GM18909 (cell line): Measurements from ENCODE around the gene ARHGEF28.

Experiments used
- ATAC-seq: cut with Tn5 transposase; IDR thresholded peaks from one replicate; pipeline ENCODE4 v1.9.1; 2021; ENCODE audit warnings: mild to moderate bottlenecking; ENCODE audit not compliant: unreplicated experiment, poor library complexity

The ARHGEF28 gene

DNA sequence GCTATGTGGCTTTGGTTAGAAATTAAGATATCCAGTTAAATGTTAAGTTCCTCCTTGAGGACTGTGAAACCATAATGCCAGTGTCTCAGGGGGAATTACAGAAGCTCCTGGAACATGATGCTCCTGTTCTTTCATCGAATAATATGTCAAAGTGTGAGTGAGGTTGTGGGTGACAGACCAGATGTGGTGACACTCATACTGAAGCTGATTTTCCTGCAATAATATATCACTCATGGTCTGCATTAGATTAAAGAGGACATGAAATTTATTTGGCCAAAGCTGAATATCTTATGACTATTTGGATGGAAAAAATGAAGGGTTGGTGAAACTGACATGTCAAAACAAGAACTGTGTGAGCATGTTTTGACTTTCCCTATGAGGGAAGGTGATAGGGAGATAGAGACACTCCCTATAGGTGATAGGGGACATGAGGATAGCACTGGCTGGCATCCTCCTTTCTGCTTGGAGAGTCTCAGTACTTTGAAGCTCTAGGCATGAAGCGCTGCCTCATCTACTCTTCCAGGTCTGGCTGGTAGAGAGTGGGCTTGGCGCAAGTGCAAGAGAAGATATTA is 173.5 kb downstream of the ARHGEF28 start:
- no peak for ATAC-seq

DNA sequence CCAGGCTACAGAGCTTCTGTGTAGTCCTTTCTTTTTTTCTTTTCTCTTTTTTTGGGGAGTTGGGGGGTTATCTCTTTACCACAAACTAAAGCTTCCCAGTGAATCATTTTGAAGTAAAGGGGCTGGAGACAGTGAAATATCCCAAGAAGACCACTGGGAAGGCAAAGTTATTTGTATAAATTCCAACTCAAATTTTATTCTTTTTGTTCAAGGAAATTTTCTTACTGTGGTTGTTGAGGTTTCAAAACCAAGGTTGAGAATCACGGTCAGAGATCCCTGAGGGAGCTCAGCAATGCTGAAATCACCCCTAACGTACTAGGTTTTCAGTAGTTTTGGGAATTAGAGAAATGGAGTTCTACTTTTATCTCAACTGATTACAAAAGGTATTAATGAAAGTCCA is 175.7 kb downstream of the ARHGEF28 start:
- ATAC-seq = no peak

DNA sequence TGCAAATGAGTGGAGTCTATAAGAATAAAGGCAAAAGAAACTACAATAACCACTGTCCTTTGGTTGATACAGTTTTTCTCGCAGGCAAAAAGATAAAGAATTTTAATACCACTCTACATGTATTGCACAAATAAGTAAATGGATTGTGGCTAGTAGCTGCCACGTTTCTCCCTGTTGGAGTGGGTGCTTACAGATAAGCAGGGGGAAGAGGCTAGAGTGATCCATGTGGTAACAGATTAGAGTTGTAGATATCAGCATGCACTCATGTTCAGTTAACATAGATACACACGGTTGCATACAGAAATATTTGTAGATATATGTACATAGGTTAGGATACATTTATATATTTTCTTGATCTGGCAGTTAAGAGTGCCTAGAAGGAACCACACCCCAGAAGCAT is 179.5 kb downstream of the ARHGEF28 start:
- no peak for ATAC-seq

DNA sequence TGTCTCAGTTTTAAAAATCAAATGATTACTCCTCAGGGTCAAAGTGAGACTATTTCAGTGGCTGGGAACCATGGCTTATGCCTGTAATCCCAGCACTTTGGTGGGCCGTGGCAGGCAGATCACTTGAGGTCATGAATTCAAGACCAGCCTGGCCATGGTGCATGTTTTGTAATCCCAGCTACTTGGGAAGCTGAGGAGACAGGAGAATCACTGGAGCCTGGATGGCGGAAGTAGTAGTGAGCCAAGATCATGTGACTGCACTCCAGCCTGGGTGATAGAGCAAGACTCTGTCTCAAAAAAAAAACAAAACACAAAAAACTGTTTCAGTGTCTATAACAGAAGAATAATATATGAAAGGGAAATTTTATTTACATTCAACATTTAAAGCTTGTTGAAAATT is 182.9 kb downstream of the ARHGEF28 start:
- no peak for ATAC-seq

DNA sequence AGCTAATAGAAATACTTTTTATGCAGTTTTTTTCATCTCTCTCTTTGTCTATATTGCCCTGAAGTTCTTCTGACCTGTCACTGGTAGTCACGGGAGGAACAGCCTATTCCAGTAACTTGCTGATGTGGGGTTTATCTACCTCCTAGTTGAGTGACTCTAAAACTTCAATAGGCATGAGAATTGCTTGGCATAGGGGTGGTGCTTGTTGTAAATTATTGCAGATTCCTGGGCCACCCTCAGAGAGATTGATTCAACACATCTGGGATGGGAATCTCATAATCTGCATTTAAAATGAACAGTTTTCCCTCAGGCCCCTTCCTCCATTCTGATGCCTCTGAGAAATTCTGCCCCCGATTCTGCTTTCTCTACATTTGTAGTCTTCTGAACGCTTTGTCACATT is 184.4 kb downstream of the ARHGEF28 start:
- no peak for ATAC-seq

DNA sequence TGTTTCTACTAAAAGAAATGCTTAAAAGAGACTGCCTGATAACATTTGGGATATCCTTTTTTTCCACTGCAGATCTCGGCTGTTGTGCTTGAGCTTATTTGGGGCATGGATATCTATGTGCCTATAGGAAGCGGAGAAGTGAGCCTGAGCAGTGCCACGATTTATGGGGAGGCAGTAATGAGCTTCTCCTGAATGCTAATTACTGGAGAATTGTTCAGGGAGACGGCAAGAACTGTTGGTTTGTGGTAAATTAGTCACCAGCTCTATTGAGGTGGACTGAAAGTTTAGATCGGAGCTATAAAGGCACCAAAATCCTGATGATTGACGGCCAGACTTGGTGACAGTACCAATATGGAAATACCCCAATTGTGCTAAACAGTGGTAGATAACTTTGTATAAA is 186.5 kb downstream of the ARHGEF28 start:
- ATAC-seq = no peak

DNA sequence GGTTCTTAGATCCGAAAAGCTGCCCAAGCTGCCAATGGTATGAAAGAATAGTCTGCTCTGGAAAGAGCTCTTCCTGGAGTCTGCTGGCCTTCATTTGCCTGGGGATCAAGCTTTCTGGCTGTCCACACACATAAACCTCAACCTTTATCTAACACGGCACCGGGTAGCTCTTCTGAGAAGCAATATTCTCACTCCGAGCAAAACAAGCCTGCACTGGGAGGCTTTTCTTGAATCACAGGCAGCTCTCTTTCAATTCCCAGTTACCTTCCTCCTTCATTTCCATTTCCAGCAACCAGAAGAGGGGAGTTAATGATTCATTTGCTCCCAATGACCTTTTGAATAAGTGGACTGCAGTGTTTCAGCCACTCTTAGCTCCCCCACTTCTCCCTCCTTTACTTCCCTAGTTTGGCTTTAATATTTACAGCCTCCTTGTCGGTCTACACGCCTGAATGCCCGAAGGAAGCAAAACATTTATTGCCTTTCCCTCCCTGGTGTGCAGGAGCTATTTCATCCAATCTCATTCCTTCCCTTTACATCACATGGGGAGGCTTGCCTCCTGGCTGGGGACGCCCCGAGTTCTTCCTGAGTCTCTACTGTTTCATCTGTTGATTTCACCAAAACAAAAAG is 187.1 kb downstream of the ARHGEF28 start:
- no peak for ATAC-seq

DNA sequence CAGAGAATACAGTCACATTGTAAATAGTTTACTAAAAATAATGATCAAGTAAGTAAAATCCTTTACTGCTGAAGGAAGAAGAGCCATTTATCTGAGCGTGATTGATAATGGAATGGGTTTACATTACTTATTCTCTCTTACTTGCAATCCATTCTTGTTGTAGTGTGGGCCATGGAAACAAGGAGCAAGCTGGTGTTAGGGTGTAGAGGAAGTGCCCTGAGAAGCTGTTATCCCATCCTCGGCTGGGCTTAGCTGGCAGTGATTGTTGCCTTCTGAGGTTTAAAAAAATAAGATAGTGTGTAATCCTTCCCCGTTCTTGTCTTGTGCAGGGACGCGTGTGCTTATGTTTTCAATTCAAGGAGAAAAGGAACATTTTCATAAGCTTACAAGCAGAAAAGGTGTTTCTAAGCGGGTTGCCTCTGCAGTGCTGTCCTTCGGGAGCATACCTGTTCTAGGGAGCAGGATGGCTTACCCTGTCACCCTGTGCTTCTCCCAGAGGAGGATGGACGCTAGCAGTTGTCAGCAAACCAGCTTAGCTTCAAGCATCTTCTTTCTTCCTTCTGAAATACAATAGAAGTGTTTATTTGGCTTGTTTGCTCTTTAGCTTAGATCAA is 188.3 kb downstream of the ARHGEF28 start:
- ATAC-seq = no peak

DNA sequence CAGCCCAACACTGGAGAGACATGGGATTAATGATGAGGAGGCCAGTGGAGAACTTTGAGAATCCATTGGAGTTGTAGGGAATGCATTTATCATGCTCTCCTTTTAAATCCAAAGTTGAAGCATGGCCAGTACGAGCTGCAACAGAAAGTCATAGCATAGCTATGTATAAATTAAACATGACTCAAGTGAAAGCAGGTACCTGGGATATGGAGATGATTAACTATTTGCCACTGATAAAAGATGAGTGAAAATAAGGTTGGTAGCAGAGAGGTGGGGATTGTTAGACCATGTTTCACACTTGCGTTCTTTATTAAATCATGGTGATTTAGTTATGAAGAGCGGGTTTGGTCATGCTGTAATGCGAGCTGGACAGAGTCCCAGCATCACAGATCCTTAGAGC is 189.6 kb downstream of the ARHGEF28 start:
- no peak for ATAC-seq

DNA sequence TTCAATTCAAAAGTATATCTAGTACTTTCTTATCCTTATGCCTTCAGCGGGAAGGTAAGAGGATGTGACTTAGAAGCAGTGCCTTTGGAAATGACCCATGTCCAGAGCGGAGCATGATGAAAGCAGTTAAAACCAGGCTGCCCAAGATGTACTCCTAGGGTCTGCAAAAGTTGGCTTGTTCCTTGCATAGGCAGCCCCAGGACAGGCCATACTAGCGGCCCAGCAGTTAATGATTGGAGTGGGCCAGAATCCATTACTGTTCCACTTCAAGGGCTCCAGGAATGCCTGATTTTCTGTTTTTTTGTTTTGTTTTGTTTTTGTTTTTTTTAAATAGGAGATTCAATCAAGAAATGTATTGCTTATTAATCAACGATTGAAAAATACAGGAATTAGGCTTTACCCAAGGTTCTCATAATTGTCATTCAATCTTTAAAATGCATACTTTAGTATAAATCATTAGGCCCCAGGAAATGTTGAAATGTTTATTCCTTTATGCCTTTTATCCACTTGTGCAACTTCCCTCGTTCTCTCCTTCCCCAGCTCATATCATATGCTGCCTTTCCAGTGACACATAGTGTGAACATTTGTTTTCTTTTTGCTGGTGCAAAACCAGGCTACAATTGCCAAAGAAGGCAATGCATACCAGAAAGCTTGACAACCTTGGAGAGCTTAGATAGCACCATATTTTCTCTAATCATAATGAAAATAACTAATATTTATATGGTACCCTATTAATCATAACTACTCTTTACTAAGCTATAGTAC is 190.8 kb downstream of the ARHGEF28 start:
- ATAC-seq = no peak

DNA sequence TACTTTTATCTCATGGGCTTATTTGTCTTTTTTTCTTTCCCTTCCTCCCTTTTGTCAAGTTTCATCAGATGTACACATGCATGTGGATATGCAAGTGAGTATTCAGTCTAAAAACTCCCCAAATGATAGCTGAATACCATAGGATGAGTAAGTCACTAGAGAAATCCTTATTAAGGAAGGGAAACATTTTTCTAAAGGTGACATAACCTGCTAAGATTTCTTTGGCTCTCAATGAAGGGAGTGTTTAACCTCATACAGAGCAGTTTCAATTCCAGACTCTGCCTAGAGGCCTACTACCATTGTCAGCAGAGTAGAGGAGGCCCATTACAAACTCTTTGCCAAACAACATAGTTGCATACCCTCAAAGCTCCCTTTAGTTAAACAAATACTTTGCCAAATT is 192.4 kb downstream of the ARHGEF28 start:
- ATAC-seq = no peak

DNA sequence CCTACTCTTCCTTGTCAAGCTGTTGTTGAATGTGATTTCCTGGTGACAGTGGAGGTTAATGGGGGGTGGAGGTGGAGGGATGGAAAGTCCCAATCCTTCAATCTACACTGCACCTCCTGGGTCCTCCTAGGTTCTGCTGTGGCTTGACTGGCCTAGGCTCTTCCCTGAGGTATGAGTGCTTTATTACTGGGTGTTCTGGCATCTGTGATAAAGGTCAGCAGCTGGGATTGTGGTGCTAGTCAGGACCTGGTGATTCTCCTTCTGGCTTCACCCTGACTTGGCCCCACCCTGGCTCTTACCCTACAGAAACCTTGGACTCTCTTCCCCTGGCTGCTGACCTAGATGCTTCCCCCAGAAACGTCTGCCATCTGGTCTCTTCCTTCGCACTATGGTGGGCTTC is 194.3 kb downstream of the ARHGEF28 start:
- ATAC-seq = no peak

DNA sequence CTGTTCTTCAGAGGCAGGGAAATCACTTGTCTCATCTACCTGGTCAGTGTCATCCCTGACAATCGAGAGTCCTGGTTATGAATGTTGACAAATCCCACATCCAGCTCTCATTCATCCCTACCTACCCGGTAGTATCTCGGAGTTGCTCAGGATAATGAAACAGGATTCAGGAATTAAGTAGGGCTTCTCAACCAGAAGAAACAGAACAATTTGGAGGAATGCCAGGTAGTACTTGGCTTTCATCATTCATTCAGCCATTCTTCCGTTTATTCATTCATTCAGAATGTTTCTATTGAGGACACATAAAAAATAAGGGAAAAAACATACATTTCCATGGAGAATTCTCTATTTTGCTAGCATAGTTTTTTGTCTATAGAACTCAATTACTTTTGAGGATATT is 195.0 kb downstream of the ARHGEF28 start:
- ATAC-seq = no peak

DNA sequence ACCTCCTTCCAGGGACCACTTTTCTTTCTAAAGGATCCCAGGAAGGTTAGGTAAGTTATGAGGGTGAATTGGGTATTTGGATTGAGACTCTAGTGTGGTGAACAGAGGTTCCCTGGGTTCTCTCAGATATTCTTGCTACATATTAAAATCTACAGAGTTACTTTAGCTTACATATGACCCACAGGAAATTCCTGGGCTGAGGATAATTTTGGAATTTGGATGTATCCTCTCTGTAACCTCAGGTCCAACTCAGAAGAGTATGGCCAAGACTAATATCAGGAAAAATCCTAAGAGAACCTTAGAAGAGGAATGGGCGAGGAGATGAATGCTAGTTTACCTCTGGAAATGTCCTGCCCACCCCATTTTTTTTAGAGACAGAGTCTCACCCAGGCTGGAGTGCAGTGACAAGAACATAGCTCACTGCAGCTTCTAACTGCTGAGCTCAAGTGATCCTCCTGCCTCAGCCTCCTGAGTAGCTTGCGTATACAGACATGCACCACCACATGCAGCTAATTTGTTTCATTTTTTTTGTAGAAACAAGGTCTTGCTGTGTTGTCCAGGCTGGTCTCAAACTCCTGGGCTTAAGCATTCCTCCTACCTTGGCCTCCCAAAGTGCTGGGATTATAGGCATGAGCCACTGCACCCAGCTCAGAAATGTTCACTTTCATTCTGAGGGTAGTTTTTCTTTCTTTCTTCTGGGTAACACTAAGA is 196.4 kb downstream of the ARHGEF28 start:
- no peak for ATAC-seq

DNA sequence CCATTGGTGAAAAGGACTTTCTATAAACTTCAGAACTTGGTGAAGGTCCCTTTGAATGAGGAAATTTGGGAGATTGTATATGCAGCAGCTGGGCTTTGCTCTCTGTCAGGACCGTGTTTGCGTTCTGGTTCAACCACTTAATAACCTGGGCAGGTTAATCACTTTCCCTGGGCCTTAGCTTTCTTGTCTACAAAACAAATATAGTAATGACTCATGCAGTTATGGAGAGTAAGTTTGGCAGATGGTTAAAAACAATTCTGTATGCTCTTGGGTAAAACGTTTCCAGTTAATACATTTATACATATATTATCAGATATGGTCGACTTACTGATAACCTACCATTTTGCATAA is 197.0 kb downstream of the ARHGEF28 start:
- no peak for ATAC-seq

DNA sequence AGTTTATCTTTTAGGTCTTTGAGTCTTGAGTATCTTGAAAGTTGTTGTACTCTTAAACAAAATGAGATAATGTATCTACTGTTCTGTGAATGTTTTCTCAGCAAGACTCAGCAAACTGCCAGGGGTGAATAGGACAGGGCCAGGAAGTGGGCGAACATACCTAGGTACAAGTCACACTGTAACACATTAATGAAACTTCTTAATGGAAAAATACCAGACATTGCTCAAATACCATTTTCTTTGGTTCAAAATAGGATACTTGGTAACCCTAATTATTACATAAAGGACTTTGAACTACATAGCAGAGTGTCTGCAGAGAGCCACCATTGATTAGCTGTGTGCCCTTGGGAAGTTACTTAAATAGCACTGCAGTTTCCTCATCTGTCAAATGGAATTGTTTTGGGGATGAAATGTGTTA is 197.5 kb downstream of the ARHGEF28 start:
- no peak for ATAC-seq

DNA sequence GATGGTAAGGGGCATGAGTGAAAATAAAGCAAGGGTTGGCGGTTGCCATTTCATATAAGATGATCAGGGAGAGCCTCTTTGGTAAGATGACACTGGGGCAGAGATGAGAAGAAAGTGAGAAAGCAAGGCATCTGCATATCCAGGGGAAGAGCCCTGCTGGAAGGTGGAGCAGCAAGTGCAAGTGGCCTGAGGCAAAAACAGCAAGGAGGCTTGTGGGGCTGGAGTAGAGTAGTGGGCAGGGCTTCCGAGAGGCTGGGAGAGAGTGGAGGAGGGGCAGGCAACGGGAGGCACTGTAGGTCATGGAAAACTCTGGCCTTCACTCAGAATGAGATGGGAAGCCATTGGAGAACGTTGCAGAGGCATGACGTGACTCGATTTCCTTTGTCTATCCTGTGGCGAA is 199.2 kb downstream of the ARHGEF28 start:
- no peak for ATAC-seq

DNA sequence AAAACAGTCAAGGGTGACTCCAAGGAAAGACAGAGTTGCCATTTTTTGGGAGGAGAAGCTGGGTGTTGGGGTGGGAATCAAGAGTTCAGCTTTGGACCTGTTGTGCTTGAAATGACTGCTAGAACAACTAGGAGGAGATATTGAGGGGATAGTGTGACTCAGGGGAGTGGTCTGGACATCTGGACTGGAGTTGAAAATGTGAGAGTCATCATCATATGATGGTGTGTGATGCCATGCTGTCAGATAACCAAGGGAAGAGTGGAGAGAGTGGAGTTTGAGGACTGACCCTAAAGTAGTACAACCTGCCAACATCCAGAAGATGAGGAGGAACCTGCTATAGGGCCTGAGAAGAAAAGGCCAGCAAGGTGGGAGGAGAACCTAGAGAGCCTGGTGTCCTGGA is 199.7 kb downstream of the ARHGEF28 start:
- ATAC-seq = no peak

DNA sequence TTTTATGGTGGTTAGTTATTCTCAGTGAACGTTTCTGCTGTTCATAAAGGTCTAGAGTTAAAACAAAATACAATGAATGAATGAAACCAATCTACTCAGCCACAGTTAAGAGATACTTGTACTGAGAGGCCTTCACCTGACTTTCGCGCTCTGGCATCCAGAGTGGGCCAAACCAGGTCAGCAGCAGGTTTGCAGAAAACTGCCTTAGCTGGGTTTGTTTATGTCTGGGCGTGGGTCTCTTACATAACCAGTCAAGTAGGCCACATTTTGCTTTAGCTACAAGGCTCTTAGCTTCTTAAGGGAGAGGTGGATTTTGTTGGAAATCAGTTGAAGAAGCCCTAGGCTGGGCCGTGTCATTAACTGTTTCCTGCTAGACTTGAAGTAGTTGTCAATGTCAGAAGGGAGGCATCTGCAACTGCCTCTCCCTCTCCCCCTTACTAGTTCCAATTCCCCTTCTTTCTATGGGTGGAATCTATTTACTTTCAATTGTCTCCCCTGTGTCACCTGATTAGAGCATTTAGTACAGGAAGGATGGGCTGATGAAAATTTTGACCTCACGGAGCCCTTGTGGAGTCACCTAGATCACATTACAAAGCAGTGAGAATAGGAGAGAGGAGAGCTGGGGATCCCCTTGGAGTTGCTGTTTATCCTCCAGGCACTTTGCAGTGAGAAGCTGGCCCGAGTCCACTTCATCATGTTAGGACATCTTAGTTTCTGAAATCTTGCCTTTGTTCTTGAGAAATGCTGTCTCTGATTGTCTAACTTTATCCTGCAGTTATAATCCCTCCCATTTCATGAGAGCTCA is 200.5 kb downstream of the ARHGEF28 start:
- ATAC-seq = no peak

DNA sequence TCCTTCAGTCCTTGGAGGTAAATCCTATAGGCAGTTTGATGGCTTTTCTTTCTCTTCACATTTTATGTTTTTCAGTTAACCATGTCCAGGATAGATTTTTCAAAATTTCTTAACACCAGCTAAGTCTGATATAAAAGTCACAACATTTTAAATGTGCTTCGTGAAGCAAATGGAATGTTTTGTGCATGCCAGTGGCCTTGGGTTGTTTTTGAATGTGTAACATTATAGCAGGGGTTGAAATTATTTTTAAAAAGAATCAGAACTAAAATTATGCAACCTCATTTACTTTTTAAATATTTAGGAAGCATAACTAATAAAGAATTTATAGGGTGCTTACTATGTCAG is 201.1 kb downstream of the ARHGEF28 start:
- ATAC-seq = no peak
